Measurements from ENCODE around the gene NME3.

The NME3 gene

GRCh38 chr16:1747934-1748333 is 23.4 kb downstream of the NME3 start:
- Histone ChIP-seq H3K79me2 (no peaks in the 10 kb centered on the region), H3K27ac (no peak overlapping the region), H3K27me3 (ENCODE audit: control insufficient read depth, insufficient read depth, low read length) (no peaks in the 10 kb centered on the region), H2AFZ (no peak overlapping the region), H3K4me1 (no peaks in the 10 kb centered on the region), H3K4me3 (ENCODE audit: low read depth, low read length) (no peak overlapping the region), H3K9ac (no peak overlapping the region), H3K4me2 (ENCODE audit: low read length) (no peak overlapping the region), H3K9me3 (ENCODE audit: control insufficient read depth, low read length) (no peaks in the 10 kb centered on the region), H3K36me3 (ENCODE audit: control insufficient read depth, insufficient read depth, low read length) (no peaks in the 10 kb centered on the region)
- no peak for TF ChIP-seq CTCF (IDR thresholded peaks at IDR 0.05)

- Histone ChIP-seq H3K4me1 (no peaks in the 10 kb centered on the region), H3K9ac (no peak overlapping the region), H3K4me3 (ENCODE audit: low read depth, low read length) (no peak overlapping the region), H2AFZ (no peak overlapping the region), H3K9me3 (ENCODE audit: control insufficient read depth, low read length) (no peaks in the 10 kb centered on the region), H3K4me2 (ENCODE audit: low read length) (no peak overlapping the region), H3K36me3 (ENCODE audit: control insufficient read depth, insufficient read depth, low read length) (no peaks in the 10 kb centered on the region), H3K27me3 (ENCODE audit: control insufficient read depth, insufficient read depth, low read length) (no peaks in the 10 kb centered on the region), H3K79me2 (peaks cover 5% of the 10 kb centered on the region), H3K27ac (no peak overlapping the region)
- TF ChIP-seq CTCF (IDR thresholded peaks at IDR 0.05) = no peak
These were observed 24.6 kb downstream of the NME3 start for GRCh38 chr16:1746693-1747195.

- no peak for TF ChIP-seq CTCF (IDR thresholded peaks at IDR 0.05)
- H3K36me3 ChIP-seq (ENCODE audit: control insufficient read depth, insufficient read depth, low read length) = no peaks in the 10 kb centered on the region
- H3K9ac ChIP-seq = no peak overlapping the region
- no peak overlapping the region for H2AFZ ChIP-seq
- no peak overlapping the region for H3K27ac ChIP-seq
- H3K79me2 ChIP-seq = peaks cover 8% of the 10 kb centered on the region
- no peaks in the 10 kb centered on the region for H3K27me3 ChIP-seq (ENCODE audit: control insufficient read depth, insufficient read depth, low read length)
- no peak overlapping the region for H3K4me3 ChIP-seq (ENCODE audit: low read depth, low read length)
- H3K4me2 ChIP-seq (ENCODE audit: low read length) = no peak overlapping the region
- H3K9me3 ChIP-seq (ENCODE audit: control insufficient read depth, low read length) = no peaks in the 10 kb centered on the region
- H3K4me1 ChIP-seq = no peaks in the 10 kb centered on the region
These were observed 25.2 kb downstream of the NME3 start for GRCh38 chr16:1745900-1746692.

- no peak for TF ChIP-seq CTCF (IDR thresholded peaks at IDR 0.05)
- H3K27ac ChIP-seq = no peak overlapping the region
These were observed 26.0 kb downstream of the NME3 start for GRCh38 chr16:1745181-1745899.

More at GRCh38 chr16:1745181-1745899, 26.0 kb downstream of the NME3 start:
- Histone ChIP-seq H3K9ac (no peak overlapping the region), H3K4me3 (ENCODE audit: low read depth, low read length) (no peak overlapping the region), H2AFZ (no peak overlapping the region), H3K79me2 (peaks cover 14% of the 10 kb centered on the region), H3K36me3 (ENCODE audit: control insufficient read depth, insufficient read depth, low read length) (no peaks in the 10 kb centered on the region), H3K27me3 (ENCODE audit: control insufficient read depth, insufficient read depth, low read length) (no peaks in the 10 kb centered on the region), H3K4me2 (ENCODE audit: low read length) (no peak overlapping the region), H3K9me3 (ENCODE audit: control insufficient read depth, low read length) (no peaks in the 10 kb centered on the region), H3K4me1 (no peaks in the 10 kb centered on the region)
